G401 (cell line): ENCODE measurements around the gene OCEL1. TPM values are rescaled to one million over a fixed set of nuclear protein-coding genes. Genes with fewer than 3 reads are reported as not detected.
A peak's percentile ranks its signal among the peaks of the same experiment; 100 is the strongest.

Source experiments
- DNase-seq: peaks from one replicate; pipeline ENCODE4 v3.0.0-alpha.2; 2015; ENCODE audit warnings: low spot score
- in situ Hi-C: cut with HindIII; loops from 2 replicates; pipeline ENCODE4 v1.10.0; 2016; ENCODE audit warnings: low sequenced_read_pairs, mixed read lengths
- total RNA-seq: library from RNA; depleted of rRNA; stranded (reverse); fragments of >200 nt; shearing (Covaris generic); gene quantifications from 2 replicates; pipeline ENCODE4 v1.2.3, GENCODE V29; 2014

The OCEL1 gene
- total RNA-seq, 1 experiment from 2014 or later: 21.7 TPM

- in situ Hi-C loops: no loop called here
Observed at GRCh38 chr19:17206736-17207581, 19.1 kb upstream of the OCEL1 start.

GRCh38 chr19:17209126-17210036 is 16.6 kb upstream of the OCEL1 start:
- DNase-seq: peak; percentile 42
- in situ Hi-C loops: no loop called here

More at GRCh38 chr19:17206736-17207581, 19.1 kb upstream of the OCEL1 start:
- DNase-seq: no peak

- no peak for DNase-seq
- in situ Hi-C loops: no loop called here
Observed at GRCh38 chr19:17210296-17210695, 15.7 kb upstream of the OCEL1 start.

GRCh38 chr19:17211547-17212446 is 14.2 kb upstream of the OCEL1 start:
- in situ Hi-C loops: no loop called here
- no peak for DNase-seq

- DNase-seq: no peak
- in situ Hi-C loops: no loop called here
Observed at GRCh38 chr19:17213334-17213733, 12.7 kb upstream of the OCEL1 start.

GRCh38 chr19:17214508-17215126 is 11.4 kb upstream of the OCEL1 start:
- no peak for DNase-seq
- in situ Hi-C loops: no loop called here

GRCh38 chr19:17215127-17215971 is 10.7 kb upstream of the OCEL1 start, which contains the start of gene USE1:
USE1 (plus strand) TSS chr19:17215357; CDS start chr19:17215406, 49 bp downstream.
- peak; percentile 94 for DNase-seq
- in situ Hi-C loops: no loop called here

- in situ Hi-C loops: no loop called here
- no peak for DNase-seq
Observed at GRCh38 chr19:17216058-17216670, 9.9 kb upstream of the OCEL1 start.

- in situ Hi-C loops: no loop called here
- DNase-seq: no peak
Observed at GRCh38 chr19:17219286-17219685, 6.7 kb upstream of the OCEL1 start.

- DNase-seq: no peak
- in situ Hi-C loops: no loop called here
Observed at GRCh38 chr19:17220207-17220758, 5.7 kb upstream of the OCEL1 start.

- no peak for DNase-seq
- in situ Hi-C loops: no loop called here
Observed at GRCh38 chr19:17225053-17225452, 973 bp upstream of the OCEL1 start.

GRCh38 chr19:17227798-17228367 is 1.9 kb downstream of the OCEL1 start:
- in situ Hi-C loops: no loop called here
- no peak for DNase-seq

GRCh38 chr19:17229890-17230289 is 3.9 kb downstream of the OCEL1 start:
- in situ Hi-C loops: no loop called here
- DNase-seq: no peak

GRCh38 chr19:17232258-17232657 is 6.2 kb downstream of the OCEL1 start:
- in situ Hi-C loops: no loop called here
- no peak for DNase-seq

GRCh38 chr19:17234911-17235299 is 8.9 kb downstream of the OCEL1 start:
- peak; percentile 68 for DNase-seq
- in situ Hi-C loops: no loop called here

GRCh38 chr19:17235300-17235970 is 9.4 kb downstream of the OCEL1 start:
- in situ Hi-C loops: no loop called here
- peak; percentile 77 for DNase-seq
